Fibroblast of gingiva (primary cell): Measurements from ENCODE around the gene RS1.

Source experiments
- DNase-seq: peaks from one replicate; pipeline ENCODE4 v3.0.0-alpha.2; 2011; ENCODE audit warnings: low read depth

The RS1 gene

DNA sequence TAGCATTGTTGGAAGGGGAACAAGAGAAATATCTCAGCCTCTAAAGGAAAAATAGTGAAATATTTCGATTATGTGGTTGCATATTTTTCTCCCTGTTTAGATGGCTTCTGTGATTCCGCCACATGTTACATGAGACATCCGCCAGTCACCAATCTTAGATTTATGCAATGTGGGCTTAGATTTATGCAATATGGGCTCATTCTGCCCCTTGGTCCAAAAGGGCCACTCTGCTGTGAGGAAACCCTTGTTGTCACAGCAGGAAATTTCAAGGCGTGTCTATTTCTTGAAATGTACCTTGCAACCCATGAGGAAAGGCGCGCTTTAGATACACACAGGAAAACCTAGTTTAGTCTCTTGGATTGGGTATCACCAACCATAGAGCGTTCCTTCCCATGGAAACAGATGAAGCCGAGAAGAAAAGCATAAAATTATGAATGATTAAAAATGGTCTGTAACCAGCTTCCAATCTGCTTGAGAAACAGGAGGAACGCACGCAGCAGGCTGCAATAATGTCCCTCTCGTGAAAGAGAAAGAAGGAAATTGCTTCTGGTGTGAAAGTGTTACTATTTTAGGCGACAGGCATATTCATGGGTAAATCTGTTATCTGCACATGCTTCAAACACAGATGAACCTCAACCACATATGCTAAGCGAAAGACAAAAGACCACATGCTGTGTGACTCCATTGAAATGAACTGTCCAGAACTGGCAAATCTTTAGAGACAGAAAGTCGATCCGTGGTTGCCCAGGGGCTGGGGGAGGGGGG lies 3.7 kb downstream of the RS1 start:
- no peak for DNase-seq

DNA sequence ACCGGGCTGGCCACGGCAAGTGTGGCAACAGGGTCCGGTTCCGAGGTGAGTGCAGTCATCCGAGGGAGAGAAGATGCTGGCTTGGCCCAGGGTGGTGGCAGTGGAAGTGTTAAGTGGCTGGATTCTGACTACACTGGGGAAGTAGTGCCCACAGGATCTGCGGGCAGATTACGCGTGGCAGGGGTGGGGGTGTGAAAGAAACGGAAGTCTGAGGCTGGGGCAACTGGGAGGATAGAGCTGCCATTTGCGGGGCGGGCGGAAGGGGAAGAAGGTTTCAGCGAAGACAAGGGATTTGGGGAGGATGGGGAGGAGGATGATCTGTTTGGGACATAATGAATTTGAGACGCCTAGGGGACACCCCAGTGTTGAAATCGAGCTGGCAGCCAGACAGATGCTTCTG lies 5.3 kb downstream of the RS1 start:
- no peak for DNase-seq

- DNase-seq, result no peak
Observed at GRCh38 chrX:18664947-18665346, 7.0 kb downstream of the RS1 start.

- no peak for DNase-seq
Observed at GRCh38 chrX:18661273-18661672, 10.6 kb downstream of the RS1 start.

GRCh38 chrX:18654875-18655836 lies 16.8 kb downstream of the RS1 start:
- peak; percentile 59 for DNase-seq

GRCh38 chrX:18652636-18653035 lies 19.3 kb downstream of the RS1 start:
- no peak for DNase-seq

DNA sequence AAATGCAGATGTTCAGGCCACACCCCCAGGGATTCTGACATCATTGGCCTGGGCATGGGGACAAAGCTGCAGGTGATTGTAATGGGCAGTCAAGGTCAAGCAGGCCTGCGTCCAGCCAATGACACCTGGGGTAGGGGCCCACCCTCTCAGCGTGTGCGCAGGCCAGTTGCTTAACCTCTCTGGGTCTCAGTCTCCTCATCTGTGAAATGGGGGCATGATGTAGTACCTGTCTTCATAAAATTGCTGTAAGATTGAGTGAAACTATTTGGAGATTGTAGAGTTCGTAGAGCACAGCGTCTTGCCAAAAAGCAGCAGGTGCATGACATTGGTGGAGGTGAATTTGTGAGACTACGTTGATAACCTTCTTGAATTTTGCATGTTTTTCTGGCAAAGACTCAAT lies 21.2 kb downstream of the RS1 start:
- DNase-seq, result no peak

DNA sequence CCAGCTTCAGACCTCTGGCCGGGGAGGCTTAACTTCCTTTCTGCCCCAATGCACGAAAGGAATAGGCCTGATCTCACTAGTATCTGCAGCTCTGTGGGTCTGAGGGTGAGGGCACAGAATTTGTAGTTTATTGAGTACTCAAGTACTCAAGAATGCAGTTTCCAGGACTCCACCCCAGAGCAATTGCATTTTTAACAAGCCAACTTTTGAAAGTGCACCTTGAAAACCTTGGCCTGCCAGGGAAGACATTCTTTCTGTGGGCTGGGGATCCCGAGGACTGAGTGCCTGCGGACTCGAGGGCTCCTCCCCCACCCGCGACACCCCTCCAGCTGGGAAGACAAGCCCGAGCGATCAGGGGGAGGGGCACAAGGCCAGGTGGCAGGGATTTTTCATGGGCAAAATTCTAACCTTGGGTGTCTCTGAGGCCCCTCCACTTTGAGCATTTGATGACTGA lies 22.4 kb downstream of the RS1 start:
- no peak for DNase-seq

GRCh38 chrX:18647621-18648020 lies 24.3 kb downstream of the RS1 start:
- no peak for DNase-seq

DNA sequence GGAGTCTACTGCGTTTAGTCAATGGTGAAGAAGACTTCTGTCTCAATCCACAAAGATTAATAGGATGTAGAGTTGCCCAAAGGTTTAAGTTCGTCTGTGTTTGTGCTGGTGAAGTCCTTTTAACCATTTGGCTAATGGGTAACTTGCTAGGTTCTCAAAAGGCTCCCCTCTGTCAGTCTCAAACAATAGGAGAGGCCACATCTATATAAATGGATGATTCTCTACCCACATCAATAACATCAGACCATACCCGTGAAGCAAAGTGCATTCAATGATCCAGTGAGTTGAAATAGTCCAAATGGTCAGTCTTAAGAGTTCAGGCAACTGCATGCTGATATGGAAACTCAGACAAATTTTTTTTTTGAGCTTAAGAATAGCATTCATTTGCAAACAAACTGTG lies 28.1 kb downstream of the RS1 start:
- no peak for DNase-seq

GRCh38 chrX:18643243-18643642 lies 28.7 kb downstream of the RS1 start:
- no peak for DNase-seq

DNA sequence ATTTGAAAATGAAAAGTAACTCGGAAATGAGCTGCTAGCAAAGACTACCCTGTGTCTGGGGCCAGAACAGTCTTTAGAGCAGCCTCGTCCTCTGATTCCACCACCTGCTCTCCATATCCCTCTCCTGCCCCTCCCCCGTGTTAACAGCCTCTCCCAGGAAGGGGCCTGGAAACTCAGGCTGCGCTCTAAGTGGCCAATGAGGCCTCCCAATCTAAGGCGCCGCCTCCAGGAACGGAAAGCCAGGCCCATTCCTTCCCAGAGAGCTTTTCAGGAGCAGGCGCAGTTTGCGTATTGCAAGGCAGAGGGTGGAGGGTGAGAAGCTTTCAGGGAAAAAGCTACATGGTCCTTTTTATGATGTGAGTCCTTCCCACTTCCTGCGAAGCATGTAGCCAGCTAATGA lies 31.2 kb downstream of the RS1 start:
- no peak for DNase-seq

GRCh38 chrX:18639280-18639679 lies 32.6 kb downstream of the RS1 start:
- DNase-seq, result no peak

DNA sequence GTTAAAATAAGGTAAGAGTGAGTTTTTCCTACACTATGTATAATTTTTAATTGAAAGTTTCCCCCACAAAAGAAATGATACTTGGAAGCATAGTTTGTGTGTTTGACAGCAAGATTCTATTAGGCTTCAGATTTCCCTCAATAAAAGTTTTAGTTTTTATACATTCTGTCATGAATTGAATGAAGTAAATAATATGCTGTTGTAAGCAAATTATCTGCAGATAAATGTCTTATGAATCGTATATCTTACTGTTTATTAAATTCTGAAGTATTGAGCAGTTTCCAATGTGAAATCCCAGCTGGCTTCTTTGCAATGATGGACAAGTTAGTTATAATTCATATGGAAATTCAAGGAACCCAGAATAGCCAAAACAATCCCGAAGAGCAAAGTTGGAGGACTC lies 33.5 kb downstream of the RS1 start:
- no peak for DNase-seq

DNA sequence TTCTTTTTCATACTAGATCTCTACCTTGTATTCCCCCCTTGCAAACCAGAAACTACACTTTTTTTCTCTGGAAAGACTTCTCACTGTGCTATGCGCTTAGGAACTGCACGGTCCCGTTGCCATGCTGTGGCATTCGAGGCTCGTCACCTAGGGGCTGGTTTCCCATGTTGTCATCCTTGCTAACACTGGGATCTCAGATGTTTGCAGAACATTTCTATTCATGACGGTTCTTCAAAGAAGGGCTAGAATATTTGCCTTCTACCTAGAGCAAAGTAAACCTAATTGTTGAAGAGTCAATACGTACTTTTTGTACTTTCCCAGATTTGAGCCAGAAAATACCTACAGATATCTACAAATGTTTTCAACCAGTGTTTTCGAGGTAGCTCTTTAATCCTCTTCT lies 41.0 kb downstream of the RS1 start:
- DNase-seq, result no peak

DNA sequence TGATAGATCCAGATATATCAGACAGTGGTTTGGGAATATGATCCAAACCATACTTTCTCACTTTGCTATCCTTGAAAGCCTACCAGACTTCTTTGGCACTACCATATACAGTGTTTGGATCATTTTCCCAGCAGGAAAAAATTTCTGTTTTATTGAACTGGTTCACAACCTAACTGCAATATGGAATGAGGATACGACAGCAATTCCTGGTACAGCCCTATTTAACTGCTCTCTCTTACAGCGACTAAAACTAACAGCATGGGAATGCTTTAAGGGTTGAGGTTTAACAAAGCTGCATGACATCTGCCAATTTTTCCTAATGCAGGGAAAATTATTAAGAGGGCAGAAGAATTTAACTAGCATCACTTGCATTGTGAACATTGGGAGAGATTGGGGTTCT lies 47.3 kb downstream of the RS1 start:
- DNase-seq, result no peak

GRCh38 chrX:18620349-18620748 lies 51.6 kb downstream of the RS1 start:
- DNase-seq, result no peak

DNA sequence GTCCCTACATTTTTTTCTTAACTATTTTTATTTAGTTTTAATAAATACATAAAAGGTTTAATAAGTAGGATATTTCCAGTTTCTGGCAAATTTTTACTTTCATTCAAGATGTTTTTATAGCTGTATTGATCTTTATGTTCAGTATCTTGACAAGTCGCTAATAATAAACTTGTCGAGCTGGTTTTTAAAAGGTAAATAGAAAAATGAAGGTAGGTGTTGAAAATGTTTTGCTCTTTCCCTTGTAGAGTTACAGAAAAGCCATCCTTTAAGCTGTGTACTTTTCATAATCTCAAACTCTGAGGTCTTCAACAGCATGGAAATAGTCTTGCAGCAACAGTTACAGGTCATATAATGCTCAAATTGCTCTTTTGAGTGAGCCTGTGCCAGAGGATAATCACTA lies 52.6 kb downstream of the RS1 start:
- no peak for DNase-seq

- peak; percentile 0 for DNase-seq
Observed at GRCh38 chrX:18617407-18617750, 54.5 kb downstream of the RS1 start.

DNA sequence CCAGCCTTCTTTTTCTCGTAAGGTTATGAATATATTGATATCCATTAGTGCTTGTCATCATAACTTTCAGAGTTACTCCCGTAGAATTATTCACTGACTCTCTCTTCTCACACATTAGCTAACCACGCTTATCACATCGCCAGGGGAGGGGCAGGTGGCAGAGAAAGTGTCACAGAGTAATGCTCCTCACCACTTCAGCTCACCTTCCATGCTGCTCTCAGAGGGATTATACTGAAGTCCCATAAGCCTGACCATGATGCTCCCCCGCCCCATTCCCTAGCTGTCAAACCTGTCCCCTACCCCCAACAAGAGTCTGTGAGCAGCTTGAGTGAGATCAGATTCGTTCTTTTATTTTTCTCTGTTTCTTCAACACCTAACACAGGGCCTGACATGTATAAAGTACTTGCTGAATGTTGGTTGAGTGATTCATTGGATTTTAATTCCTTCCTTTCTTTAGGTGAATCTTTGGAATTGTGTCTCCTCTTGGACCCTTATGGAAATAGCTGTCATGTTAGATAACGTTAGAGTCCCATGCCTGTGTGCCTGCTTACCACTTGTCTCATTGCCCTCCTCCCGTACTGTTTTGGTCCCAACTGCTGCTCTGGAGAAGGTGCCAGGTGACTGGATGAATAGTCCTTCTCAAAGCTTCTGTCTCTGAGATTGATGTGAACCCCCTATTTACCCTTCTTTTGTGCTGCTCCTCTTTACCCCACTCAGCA lies 55.1 kb downstream of the RS1 start:
- no peak for DNase-seq

DNA sequence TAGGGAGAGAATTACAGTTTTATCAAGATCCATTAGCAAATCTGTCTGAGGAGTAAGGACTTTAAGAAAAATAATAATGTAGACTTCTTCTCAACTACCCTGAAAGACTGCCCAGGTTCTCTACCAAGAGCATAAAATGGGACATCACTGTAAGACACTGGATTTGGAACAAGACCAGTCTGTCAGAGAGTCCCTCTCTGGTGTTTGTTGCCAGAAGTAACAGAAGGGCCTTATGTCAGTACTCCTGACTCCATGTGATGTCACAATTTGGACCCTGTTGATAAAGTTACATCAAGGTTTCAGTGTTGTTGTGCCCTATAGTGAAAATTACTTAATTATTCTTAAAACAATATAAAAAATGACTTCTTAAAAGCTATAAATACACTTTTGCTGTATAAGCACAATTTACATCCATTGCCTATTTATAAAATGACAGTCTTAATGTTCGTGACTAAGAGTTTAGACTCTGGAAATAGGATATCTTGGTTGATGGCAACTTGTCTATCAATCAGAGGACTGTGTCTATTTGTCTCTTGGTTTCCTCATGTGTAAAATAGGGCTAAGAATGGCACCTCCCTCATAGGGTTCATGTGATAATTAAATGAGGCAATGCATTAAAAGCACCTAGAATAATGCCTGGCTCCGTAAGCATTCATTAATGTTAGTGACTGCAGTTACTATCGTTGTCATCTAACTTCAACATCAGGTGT lies 57.8 kb downstream of the RS1 start:
- no peak for DNase-seq

- no peak for DNase-seq
Observed at GRCh38 chrX:18607966-18608365, 63.9 kb downstream of the RS1 start.
